ENCODE measurements around the gene LRRC55.

LRRC55 gene, protein sequence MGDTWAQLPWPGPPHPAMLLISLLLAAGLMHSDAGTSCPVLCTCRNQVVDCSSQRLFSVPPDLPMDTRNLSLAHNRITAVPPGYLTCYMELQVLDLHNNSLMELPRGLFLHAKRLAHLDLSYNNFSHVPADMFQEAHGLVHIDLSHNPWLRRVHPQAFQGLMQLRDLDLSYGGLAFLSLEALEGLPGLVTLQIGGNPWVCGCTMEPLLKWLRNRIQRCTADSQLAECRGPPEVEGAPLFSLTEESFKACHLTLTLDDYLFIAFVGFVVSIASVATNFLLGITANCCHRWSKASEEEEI

DNA sequence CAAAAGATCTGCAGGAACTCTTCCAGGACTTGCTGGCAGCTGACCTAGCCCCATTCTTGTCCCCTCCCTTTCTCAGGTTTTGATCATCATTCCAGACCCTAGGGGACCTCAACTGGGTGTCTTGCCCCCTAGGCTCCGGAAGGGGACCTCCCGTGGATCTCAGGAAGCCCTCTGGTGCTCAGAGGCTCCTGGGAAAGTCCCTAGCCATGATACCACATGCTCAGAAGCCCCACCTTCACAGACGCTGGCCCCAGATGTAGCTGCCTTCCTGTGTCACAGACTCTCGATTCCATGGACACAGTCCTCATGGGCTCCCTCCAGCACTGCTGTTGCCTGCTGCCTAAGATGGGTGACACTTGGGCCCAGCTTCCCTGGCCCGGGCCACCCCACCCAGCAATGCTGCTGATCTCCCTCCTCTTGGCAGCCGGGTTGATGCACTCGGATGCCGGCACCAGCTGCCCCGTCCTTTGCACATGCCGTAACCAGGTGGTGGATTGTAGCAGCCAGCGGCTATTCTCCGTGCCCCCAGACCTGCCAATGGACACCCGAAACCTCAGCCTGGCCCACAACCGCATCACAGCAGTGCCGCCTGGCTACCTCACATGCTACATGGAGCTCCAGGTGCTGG, at the start of gene LRRC55:
Gene LRRC55, plus strand, starts transcription at position 276 of the 628 bp plus-strand sequence. Its CDS starts 70 bp downstream, at position 346.
- no peak for DNase-seq

DNA sequence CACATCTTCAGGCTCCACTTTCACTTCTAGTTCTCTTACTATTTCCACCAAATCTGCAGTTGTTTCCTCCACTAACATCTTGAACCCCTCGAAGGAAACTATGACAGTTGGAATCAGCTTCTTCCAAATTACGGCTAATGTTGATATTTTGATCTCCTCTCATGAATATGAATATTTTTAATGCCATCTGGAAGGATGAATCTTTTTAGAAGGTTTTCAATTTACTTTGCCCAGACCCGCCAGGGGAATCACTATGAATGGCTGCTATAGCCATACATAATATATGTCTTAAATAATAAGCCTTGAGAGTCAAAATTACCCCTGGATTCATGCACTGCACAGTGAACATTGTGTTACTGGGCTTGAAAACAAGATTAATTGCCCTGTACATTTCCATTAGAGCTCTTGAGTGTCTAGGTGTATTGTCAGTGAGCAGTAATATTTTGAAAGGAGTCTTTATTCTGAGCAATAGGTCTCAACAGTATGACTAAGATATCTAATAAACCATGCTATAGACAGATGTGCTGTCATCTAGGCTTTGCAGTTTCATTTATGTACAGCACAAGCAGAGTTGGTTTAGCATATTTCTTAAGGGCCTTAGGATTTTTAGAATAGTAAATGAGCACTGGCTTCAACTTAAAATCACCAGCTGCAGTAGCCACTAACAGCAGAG, 48.3 kb upstream of the LRRC55 start:
- no peak for DNase-seq

DNA sequence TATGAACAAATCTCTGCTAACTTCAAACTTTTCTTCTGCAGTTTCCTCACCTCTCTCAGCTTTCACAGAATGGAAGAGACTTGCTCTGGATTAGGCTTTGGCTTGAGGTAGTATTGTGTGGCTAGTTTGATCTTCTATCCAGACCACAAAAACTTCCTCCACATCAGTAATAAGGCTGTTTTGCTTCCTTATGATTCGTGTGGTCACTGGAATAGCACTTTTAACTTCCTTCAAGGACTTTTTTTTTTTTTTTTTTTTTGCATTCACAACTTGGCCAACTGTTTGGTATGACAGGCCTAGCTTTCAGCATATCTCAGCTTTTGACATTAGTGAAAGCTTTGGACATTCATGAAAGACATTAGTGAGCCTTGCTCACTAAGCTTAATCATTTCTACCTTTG, 47.5 kb upstream of the LRRC55 start:
- no peak for DNase-seq

DNA sequence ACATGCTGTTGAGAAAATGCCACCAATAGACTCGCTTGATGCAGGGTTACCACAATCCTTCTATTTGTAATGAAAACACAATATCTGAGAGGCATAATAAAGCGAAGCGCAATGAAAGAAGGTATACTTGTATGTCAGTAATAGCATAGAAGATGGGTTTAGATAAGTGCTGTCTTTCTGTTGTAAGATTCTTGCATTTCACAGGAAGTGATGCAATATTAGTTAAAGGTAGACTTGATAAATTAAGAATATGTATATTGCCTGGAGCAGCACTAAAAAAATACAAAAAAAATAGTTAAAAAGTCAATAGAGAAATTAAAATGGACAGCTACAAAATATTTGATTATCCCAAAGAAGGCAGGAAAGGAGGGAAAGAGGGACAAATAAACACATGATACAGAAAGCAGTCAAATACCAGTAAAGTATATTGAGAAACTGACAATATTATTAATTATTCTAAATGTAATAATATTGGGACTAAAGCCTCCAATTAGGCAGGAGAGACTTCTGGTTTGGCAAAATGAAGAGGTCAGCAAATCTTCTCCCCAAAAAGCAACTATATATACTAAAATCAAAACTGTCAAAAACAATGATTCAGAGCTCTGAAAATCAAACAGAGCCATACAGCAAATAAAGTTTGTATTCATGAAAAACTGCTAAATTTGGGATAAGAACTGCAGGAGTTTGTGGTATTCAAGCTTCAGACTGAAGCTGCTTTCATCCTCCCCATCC, 46.6 kb upstream of the LRRC55 start:
- DNase-seq, result no peak

DNA sequence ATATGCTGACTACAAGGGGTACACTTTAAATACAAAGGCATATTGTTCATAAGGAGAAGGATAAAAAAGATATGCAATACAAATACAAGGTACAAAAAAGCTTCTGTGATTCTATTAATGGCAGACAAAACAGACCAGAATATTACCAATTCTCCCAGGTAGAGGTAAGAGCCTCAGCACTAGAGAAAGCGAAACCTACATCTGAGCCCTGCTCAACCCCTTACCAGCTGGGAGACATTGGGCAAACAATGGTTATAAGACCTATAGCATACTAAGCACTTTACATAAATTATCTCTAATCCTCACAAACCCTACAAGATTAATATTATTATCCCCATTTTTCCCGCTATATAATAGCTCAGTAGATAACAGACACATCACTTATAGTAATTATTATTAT, 41.2 kb upstream of the LRRC55 start:
- DNase-seq, result no peak

DNA sequence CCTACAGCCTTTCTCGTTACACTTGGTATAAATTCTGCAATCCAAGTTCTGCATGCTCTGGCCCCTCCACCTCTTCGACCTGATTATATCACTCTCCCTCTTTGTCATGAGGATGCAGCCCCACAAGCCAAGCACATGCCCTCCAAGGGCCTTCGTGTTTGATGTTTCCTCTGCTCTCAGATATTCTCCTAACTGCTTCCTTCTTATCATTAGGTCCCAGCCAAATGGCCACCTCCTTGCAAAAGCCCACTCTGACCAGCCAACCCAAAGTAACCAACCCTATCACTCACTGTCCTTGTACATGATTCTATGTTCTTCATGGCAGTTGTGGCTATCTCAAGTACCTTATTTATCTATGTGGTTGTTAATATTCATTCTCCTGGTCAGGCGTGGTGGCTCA, 38.3 kb upstream of the LRRC55 start:
- DNase-seq, result no peak

DNA sequence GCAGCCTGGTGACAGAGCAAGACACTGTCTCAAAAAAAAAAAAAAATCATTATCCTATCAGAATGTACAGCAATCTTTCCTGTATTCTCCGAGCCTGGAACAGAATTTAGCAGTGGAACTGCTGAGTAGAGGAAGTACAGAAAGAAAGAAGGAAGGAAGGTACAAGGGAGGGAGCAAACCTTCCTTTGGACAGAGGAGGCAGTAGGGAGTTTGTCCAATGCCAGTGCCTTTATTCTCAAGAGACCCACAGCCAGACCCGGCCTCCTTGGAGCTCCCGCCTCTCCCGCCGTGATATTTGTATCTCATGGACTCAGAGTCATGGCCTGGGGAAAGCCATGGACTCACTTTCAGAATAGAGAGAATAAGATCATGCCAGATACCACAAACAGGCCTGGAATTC, 37.7 kb upstream of the LRRC55 start:
- DNase-seq, result no peak

DNA sequence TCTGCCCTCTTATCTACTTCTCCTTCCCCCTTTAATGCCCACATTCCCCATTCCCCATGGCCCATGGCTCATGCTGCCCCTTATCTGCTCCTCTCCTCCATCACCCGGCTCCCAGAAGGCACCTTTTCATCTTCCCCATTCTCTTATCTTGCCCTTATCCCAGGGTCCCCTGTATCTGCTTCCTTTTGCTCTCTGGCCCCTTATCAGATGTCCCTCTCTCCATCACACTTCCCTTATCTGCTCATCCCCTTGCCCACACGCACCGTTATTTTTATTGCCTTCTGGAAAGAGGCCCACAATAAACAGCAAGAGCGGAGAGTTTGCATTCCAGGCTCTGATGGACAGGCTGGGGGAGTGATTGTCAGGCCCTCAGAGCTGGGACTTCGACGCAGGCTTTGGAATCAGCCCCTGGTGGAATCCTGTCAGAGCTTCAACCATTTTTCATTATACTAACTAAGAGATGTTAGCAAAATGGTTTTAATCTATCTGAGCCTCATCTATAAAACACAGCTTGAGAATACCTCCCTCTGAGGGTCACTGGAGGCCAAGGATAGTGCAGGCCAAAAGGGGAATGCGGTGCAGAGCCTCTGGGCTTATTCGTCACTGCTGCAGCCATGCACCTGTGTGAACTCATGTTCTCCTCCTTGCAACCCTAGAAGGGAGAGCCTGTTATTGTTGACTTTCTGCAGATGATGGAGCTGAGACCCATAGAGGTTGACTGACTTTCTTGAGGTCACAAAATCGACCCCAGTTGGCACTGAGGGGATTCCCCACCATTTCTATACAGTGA, 37.0 kb upstream of the LRRC55 start:
- no peak for DNase-seq

DNA sequence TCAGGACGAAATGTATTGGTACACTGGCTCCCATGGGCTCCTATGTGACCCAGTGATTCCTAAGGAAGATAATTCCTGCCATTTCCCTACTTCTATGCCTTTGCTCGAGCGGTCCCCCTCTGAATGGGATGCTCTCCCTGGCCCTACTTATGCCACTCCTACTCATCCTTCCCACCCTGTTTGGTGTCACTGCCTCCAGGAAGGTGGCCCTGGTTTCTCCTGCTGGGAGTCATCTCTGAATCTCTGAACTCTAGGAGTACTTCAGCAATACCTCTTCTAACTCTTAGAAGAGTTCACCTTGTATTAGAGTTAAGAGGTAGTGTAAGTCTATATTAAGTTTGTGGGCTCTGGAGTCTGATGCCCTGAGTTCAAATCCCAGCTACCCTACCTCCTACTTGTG, 35.5 kb upstream of the LRRC55 start:
- DNase-seq, result no peak

DNA sequence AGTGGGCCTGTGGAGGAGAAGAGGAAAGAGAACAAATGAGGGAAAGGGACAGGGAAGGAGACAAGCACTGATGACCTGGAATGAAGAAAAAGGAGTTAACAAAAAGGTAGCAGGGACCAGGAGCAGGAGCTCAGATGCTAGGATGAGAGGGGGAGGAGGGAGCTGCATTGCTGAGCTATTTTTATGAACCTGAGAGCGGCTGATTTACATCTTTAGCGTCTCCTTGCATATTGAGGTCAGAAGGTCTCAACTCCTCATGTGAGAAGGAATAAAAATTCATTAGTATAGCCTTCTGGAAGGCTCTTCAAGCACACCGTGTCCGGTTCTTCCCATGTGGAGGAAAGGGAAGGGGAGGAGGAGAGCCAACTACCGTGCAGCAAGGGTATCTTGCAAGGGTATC, 33.1 kb upstream of the LRRC55 start:
- no peak for DNase-seq

DNA sequence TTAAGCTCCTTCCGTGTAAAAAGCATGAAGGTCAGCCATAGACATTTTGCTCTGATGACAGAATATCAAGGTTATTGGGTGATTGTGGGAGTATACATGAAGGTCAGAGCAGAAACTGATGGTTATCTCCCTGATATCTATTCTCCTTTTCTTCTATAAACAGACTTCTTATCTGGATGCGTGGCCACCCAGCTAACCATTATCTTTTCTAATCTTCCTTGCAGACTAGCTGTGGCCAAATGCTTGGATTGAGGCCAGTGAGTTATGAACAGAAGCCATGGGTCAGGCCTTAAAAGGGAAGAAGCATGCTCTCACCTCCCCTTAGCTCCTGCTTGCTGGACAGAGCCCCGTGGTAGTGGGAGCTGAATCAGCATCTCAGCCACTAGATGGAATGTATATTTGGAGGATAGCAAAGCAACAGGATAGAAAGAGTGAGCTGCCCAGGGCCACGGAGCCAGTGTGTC, 31.3 kb upstream of the LRRC55 start:
- no peak for DNase-seq

DNA sequence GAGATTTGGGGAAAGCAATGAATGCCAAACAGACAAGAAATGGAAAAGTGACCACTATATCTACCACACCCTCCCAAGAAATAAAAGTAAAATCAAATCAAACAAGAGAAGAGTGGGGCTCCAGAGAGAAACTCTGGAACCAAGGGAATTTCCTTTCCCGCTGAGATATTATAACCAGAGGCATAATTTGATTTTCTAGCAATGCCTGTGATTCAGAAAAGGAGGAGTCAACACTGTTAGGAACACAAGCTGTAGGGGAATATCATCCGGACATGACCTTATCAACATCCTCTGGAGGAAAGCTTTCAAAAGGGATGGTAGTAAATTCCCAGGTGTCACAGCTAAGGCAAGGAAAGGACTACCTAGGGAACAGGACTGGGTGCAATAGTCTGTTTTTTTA, 29.6 kb upstream of the LRRC55 start:
- no peak for DNase-seq

DNA sequence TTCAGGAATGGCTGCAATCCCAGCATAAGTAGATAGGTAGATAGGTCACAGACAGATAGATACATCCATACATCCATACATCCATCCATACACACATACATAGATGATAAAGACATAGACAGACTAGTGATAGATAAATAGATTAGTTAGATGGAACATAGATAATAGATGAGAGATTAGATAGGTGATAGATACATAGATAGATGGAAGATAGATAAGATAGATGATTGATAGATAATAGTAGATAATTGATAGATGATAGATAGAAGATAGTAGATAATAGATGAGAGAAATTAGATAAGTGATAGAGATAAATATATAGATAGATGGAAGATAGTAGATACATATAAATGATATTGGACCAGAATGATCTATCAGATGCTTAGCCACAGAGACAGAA, 28.3 kb upstream of the LRRC55 start:
- DNase-seq, result no peak

DNA sequence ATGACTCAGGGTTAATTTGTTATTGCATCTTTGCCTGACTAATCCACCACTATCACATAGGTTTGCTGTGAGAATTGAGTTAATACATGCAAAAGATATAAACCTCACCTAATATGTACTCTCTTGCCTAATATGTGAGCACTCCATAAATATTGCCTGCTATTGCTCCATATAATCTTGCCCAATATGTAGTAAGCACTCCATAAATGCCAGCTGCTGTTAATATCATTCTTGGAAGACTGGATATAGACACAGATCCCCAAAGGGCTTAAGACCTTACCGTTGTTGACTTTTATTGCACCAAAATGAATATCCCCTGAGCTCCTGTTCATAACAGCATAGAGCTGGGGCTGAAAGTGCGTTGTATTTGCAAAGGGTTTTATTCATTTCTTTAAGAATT, 27.0 kb upstream of the LRRC55 start:
- DNase-seq, result no peak

DNA sequence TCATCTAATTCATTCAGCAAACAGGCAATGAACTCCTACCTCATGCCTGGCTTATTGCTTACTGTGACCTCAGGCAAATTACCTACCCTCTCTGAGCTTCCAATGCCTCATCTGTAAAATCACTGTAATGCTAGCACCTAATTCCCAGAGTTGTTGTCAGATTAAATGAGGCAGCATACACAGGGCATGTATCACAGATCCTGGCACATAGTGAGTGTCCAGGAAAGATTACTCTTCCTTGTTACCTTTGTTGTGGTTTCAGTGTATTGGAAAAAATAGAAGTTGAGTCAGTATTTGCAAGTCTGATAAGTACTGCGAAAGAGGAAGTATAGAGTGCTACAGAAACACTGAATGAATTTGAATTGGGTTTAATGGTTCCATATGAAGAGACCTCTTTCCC, 26.4 kb upstream of the LRRC55 start:
- no peak for DNase-seq

DNA sequence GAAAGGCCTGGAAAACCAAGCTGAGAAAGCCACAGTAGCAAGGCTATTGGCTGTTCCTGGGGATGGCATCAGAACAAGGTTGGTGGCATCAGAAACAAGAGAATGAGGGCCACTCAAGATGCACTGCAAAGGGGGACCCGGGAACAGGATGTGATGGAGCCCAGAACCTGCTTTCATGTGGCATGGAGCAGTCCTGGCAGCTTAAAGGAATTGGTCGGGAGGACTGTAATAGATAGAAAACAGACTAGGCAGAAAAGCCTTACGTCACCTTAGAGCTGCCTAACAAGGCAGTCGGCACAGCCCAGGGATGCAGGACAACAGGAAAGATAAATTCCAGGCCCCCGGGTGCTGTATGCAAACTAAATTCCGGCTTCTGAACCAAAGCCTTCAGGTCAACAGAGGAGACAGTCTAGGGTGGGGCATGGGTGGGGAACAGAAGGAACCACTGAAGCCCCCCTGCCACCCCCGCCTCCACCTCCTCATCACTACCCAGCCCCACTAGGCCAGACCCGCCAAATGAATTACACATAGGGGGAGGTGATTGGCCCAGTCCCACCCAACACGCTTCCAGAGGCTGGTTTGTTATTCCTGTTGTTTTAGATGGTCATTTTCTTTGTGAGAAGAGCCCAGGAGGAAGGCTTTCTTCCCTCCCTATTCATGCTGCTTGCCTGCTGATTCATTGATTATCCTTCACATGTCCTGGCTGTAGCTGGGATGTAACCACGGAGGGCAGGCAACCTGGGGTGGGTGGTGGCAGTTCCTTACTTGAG, 25.7 kb upstream of the LRRC55 start:
- DNase-seq, result no peak

DNA sequence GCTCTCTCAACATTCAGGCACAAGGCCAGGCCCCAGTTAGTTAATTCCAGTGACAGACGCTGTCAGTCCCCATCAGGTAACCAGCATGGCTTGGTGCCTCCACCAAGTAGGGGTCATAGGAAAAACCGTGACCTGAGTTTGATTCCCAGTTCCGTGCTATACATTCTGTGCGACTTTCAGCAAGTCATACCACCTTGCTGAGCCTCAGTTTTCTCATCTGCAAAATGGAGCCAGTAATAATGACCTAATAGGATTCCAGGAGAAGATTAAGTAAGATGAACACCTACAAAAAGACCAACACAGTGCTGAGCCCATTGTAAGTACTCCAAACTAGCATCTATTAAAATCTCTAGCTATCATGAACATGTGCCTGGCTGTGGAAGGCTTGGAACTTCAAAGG, 24.8 kb upstream of the LRRC55 start:
- DNase-seq, result no peak

DNA sequence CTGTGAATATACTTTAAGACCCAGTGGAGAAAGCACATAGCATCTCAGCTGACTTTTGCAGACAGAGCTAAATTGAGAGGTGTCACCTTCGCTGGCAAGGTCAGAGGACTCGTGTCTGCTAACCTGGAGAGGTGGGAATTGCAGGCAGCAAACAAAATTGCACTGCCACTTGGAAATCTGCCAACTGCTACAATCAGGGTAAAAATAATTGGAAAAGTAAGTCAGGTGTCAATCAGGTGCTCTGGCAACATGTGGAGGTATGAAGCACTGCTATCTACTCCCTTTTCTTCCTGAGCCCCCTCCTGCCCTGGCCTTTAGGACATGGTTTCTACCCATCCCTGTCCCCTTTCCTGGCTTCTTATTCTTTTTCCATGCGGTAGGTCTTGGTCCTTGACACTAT, 24.1 kb upstream of the LRRC55 start:
- no peak for DNase-seq

DNA sequence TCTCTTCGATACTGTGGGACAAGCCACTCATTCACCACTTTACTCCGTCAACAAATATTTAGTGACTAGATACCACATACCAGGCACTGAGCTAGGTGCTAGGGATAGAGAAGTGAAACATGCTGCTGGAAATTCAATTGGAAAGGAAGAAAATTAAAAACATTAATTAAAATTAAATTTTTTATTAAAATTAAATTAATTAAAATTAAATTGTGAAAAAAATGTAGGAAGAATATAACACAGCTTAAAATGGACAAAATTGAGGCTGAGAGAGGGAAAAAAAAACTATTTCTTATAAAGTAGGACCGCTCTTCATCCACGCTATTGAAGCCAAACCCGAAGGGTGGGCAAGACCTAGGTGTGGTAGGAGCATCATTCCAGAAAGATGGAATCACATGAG, 23.6 kb upstream of the LRRC55 start:
- no peak for DNase-seq

DNA sequence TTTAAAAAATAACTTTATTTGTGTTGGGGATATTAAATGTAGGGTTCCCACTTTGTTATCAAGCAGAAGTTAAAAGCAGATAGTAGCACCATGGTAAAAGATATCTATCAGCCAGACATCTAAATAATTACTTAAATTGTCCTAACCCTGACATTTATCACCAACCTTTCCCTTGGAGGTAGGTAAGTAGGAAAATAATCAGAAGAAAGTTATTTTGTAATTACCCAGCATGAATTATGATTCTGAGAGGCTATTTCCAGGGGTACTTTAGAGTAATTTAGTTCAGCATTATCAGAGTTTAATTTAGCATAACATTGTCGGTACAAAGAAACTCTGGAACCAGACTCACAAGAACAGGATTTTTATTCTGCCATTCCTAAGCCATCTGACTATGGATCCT, 23.2 kb upstream of the LRRC55 start:
- no peak for DNase-seq

DNA sequence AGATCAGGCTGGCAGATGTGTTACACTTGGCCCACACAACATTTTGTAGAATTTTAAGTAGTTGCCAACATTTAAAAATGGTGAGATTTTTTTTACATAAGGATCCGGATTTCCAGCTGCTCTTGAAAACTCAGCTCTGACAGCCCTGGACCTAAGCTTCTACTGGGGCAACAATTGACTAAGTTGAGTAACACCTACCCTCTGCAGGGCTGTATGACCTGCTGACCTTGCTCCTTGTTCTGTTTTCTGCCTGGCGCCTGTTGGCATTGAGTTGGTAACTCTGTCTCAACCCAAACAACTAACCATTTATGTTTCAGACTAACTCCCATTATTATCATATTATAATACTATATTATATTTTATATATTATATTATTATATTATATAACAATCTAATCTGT, 21.1 kb upstream of the LRRC55 start:
- DNase-seq, result no peak

DNA sequence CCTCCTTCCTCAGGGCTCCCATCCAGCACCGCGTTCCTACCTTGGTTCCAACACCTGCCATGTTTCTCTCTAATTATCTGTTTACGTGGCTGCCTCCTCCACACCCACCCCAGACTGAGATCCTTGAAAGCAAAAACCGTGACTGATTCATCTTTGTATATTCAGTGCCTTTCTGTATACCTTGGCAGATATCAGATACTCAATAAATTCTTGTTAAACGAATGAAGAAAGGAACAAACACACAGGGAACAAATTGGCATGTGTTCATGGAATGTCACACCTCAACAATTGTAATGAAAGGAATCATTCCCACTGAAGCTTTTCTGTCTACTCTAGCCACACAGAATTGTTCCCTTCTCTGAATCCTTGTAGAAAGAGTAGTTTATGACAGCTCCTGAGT, 20.4 kb upstream of the LRRC55 start:
- no peak for DNase-seq

All from right forelimb (tissue), 1 donor.